ENCODE data around the gene CA10. TPM values are rescaled to one million over a fixed set of nuclear protein-coding genes. Genes with fewer than 3 reads are reported as not detected.

The CA10 gene
- total and polyA plus RNA-seq, 8 donors, result 0.09 to 2.0 (median 0.27) TPM; not detected in 4

- no peak for TF ChIP-seq CTCF (IDR thresholded peaks at IDR 0.05)
- ATAC-seq (no peak), DNase-seq (no peak), FAIRE-seq (no peak)
- intact Hi-C loops (cut with DNase I), result no loop called here
- Histone ChIP-seq H3K4me3 (no peak overlapping the region), H3K4me1 (no peaks in the 10 kb centered on the region), H3K9me3 (no peaks in the 10 kb centered on the region), H3K27ac (no peak overlapping the region), H3K36me3 (no peaks in the 10 kb centered on the region), H3K27me3 (no peaks in the 10 kb centered on the region)
- 39 to 40% methylated on average over 1 of the region's 1 CpG for WGBS, 2 donors
These were observed 363.1 kb downstream of the CA10 start for GRCh38 chr17:51795401-51795800.

- H3K27me3 ChIP-seq, result no peaks in the 10 kb centered on the region
- no peak overlapping the region for H3K27ac ChIP-seq
- H3K9me3 ChIP-seq, result no peaks in the 10 kb centered on the region
- ATAC-seq (no peak), DNase-seq (no peak), FAIRE-seq (peak; percentile 43)
- no peaks in the 10 kb centered on the region for H3K4me1 ChIP-seq
- intact Hi-C loops (cut with DNase I), result no loop called here
- H3K4me3 ChIP-seq, result no peak overlapping the region
- no peak for TF ChIP-seq CTCF (IDR thresholded peaks at IDR 0.05)
- H3K36me3 ChIP-seq, result no peaks in the 10 kb centered on the region
These were observed 364.0 kb downstream of the CA10 start for GRCh38 chr17:51794466-51794865.

GRCh38 chr17:51793686-51794085 is 364.8 kb downstream of the CA10 start:
- Histone ChIP-seq H3K9me3 (no peaks in the 10 kb centered on the region), H3K27ac (no peak overlapping the region), H3K4me1 (no peaks in the 10 kb centered on the region), H3K36me3 (no peaks in the 10 kb centered on the region), H3K4me3 (no peak overlapping the region), H3K27me3 (no peaks in the 10 kb centered on the region)
- FAIRE-seq (no peak), ATAC-seq (no peak), DNase-seq (no peak)
- intact Hi-C loops (cut with DNase I), result no loop called here
- no peak for TF ChIP-seq CTCF (IDR thresholded peaks at IDR 0.05)
- WGBS, 2 donors, result 92 to 99% methylated on average over 1 of the region's 1 CpG

- no peak for TF ChIP-seq CTCF (IDR thresholded peaks at IDR 0.05)
- intact Hi-C loops (cut with DNase I), result no loop called here
- no peaks in the 10 kb centered on the region for H3K9me3 ChIP-seq
- no peaks in the 10 kb centered on the region for H3K36me3 ChIP-seq
- WGBS, 2 donors, result 75 to 79% methylated on average over 5 of the region's 5 CpGs
- no peak for DNase-seq
- no peaks in the 10 kb centered on the region for H3K27me3 ChIP-seq
- H3K4me1 ChIP-seq, result no peaks in the 10 kb centered on the region
- no peak for ATAC-seq
- no peak for FAIRE-seq
- no peak overlapping the region for H3K4me3 ChIP-seq
- no peak overlapping the region for H3K27ac ChIP-seq
These were observed 379.7 kb downstream of the CA10 start for GRCh38 chr17:51778842-51779241.

GRCh38 chr17:51770027-51770759 is 388.3 kb downstream of the CA10 start:
- Histone ChIP-seq H3K27me3 (no peaks in the 10 kb centered on the region), H3K4me3 (no peak overlapping the region), H3K9me3 (no peaks in the 10 kb centered on the region), H3K36me3 (no peaks in the 10 kb centered on the region), H3K27ac (no peak overlapping the region), H3K4me1 (no peaks in the 10 kb centered on the region)
- ATAC-seq (no peak), DNase-seq (no peak), FAIRE-seq (no peak)
- WGBS, 2 donors, result 77 to 87% methylated on average over 5 of the region's 5 CpGs
- intact Hi-C loops (cut with DNase I), result no loop called here
- TF ChIP-seq CTCF (IDR thresholded peaks at IDR 0.05), result no peak
